Activated gamma-delta T cell treated with Interleukin-2 at 50 U/mL for 16 hours (primary cell): ENCODE data around the gene TEAD1.
A peak's percentile ranks its signal among the peaks of the same experiment; 100 is the strongest.

Source experiments
- DNase-seq: peaks from one replicate; pipeline ENCODE4 v3.0.0-alpha.2; 2020

The TEAD1 gene

GRCh38 chr11:12673924-12674570, at the start of gene TEAD1:
TEAD1 (plus strand) TSS chr11:12674421.
- DNase-seq: peak; percentile 59

- no peak for DNase-seq
Measured at GRCh38 chr11:12624595-12624994, 49.6 kb upstream of the TEAD1 start.

DNA sequence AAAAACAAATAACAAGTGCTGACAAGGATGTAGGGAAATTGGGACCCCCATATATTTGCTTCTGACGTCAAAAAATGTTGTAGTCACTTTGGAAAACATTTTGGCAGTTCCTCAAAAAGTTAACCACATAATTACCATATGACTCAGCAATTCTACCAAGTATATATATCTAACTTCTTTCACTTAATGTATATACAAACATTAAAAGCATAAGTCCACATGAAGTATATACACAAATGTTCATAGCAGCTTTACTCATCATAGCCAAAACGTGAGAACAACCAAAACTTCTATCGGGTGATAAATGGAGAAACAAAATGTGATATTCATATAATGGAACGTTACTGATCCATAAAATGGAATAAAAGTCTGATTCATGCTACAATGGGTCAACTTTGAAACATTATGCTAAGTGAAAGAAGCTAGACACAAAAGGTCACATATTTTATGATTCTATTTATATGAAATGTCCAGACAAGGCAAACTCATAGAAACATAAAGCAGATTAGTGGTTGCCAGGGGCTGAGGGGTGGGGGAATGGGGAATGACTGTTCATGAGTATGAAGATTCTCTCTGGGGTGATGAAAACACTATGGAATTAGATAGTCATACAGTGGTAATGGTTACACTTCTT, 48.7 kb upstream of the TEAD1 start:
- no peak for DNase-seq

GRCh38 chr11:12626616-12627015, 47.6 kb upstream of the TEAD1 start:
- DNase-seq: no peak

DNA sequence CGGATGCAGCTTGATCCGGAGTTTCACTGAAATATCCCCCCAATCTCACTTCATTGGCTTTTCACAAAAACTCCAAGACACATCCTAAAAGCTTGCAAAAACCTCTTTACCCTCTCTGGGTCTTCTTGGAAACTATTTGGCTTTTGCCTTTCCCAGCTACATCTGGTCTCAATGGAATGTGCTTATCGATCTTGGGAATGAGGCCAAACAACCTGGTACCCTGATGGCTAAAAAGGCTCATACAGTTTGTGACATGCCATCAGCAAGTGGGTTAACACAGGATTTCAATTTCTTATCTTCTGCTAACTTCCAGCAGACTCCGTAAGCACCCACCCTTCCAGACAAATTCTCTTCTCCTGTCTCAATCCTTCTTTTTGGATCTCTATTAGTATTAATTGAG, 45.9 kb upstream of the TEAD1 start:
- DNase-seq: no peak

GRCh38 chr11:12629601-12630313, 44.5 kb upstream of the TEAD1 start:
- DNase-seq: no peak

- DNase-seq: no peak
Measured at GRCh38 chr11:12631651-12632050, 42.6 kb upstream of the TEAD1 start.

GRCh38 chr11:12634329-12634728, 39.9 kb upstream of the TEAD1 start:
- no peak for DNase-seq

GRCh38 chr11:12636871-12637410, 37.3 kb upstream of the TEAD1 start:
- DNase-seq: no peak

DNA sequence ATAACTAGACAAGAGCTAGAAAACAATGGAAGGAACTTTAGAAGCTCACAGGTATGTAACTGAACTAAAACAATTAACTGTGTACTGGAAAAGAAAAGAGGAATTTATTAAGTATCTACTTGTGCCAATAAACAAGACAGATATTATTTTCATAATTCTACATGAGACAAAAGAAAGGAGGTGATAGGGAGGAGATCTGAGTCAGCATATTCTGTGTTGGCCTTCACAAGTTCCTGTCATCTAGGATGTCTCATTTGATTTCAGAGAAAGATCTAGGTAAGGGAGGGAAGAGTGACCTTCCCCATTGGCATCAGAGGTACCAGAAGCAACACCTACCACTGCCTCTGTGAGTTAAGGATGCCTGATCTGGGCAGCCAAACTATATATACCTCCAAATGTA, 34.8 kb upstream of the TEAD1 start:
- no peak for DNase-seq

- DNase-seq: no peak
Measured at GRCh38 chr11:12640355-12640754, 33.9 kb upstream of the TEAD1 start.

DNA sequence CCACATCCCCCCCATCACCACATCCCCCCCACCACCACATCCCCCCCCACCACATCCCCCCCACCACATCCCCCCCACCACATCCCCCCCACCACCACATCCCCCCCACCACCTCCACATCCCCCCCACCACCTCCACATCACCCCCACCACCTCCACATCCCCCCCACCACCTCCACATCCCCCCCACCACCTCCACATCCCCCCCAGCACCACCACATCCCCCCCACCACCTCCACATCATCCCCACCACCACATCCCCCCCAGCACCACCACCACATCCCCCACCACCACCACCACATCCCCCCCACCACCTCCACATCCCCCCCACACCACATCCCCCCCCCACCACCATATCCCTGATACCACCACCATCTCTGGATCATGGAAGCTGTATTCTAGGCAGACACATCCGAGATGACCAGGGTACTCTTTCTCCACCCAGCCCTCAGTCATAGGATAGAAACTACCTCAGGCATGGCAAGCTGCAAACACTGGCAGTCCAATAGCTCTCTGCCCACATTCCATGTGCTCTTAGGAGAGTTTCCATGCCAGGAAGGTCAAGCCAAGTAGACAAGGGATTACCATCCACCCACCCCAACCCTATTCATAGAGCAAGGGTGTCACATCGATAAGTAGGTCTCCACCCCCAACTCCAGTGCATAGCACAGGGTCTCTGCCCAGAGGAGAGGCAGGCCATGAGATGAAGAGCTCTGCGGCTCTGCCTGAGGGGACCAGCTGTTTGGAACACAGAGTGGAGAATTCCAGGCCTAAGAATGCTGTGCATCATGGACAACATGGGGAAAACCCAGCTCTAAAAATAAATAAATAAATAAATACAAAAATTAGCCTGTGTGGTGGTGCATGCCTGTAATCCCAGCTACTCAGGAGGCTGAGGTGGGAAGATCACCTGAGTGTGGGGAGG, 33.0 kb upstream of the TEAD1 start:
- no peak for DNase-seq

DNA sequence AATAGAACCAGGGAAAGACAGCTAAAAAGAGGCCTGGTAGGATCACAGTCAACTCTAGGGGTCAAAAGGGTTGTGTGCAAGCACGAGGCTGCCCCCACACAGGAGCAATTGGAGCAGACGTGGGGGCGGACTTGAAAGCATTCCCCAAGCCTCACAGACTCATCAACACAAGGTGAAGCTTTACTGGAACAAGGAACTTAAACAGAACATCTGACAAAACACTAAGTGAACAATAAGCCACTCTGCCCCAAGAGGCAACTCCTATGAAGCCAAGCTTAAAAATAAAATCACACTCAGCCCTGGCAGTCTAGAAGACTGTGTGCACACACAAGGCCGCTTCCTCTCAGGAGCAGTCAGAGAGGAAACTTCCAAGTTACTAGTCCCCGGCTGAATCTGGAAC, 32.2 kb upstream of the TEAD1 start:
- no peak for DNase-seq

GRCh38 chr11:12642806-12643428, 31.3 kb upstream of the TEAD1 start:
- DNase-seq: no peak

DNA sequence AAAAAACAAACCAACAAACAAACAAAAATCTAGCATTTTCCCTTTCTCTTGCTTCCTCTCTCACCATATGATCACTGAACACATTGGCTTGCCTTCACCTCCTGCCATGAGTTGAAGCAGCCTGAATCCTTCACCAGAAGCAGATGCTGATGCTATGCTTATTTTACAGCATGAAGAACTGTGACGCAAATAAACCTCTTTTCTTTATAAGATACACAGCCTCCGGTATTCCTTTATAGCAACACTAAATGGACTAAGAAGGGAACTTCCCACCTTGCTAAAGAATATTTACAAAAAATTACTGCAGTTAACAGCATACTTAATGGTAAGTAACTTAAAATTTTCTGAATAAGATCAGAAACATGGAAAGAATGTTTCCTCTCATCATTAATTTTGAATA, 27.7 kb upstream of the TEAD1 start:
- no peak for DNase-seq

DNA sequence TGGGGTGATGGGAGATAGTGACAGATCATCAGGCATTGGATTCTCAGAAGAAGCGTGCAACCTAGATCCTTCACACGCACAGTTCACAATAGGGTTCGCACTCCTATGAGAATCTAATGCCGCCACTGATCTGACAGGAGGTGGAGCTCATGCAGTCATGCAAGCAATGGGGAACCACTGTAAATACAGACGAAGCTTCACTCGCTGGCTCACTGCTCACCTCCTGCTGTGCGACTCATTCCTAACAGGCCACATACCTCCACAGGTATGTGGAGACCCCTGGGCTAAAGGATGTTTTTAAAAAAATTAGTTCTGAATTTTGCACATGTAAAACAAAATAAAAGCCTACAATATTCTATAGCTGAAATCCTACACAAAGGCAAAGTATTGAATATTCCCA, 20.5 kb upstream of the TEAD1 start:
- no peak for DNase-seq

GRCh38 chr11:12655842-12656241, 18.4 kb upstream of the TEAD1 start:
- DNase-seq: no peak

GRCh38 chr11:12657336-12657735, 16.9 kb upstream of the TEAD1 start:
- DNase-seq: no peak

DNA sequence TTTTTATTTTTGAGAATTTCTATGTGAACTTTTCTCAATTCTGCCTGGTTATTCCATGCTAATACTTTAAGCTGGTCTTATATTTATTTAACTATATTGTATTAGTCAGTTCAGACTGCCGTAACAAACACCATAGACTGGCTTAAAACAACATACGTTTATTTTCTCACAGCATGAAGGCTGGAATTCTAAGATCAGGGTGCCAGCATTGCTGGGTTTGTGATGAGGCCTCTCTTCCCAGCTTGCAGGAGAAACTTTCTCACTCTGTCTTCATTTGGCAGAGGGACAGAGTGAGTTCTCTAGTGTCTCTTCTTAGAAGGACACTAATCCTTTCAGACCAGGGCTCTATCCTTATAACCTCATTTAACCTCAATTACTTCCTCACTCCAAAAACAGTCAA, 16.2 kb upstream of the TEAD1 start:
- DNase-seq: no peak

- no peak for DNase-seq
Measured at GRCh38 chr11:12662101-12662689, 12.0 kb upstream of the TEAD1 start.

DNA sequence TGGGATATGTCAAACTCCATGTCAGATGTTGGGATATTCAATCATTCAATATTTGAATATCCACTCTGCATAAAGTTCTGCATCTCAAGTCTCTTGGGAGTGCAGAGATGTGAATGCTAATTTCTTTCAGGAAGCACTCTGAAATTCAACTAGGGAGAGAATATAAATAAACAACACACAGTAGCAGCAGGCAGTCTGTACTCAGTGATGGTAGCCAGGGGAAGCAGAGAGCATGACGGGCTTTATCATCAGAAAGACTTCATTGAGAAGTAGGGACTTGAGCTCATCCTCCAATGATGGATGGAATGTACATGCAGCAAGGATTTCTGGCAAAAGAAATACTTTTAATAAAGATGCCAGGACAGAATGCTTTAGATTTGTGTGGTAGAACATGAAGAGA, 9.8 kb upstream of the TEAD1 start:
- no peak for DNase-seq

GRCh38 chr11:12666915-12667314, 7.3 kb upstream of the TEAD1 start:
- DNase-seq: no peak
